ENCODE measurements around the gene CDNF. TPM values are rescaled to one million over a fixed set of nuclear protein-coding genes. Genes with fewer than 3 reads are reported as not detected.

CDNF gene
- total RNA-seq, 1 experiment from 2014 or later: 0.39 TPM

GRCh38 chr10:14776546-14776945 is 61.3 kb downstream of the CDNF start:
- Histone ChIP-seq H3K9me3 (ENCODE audit: control insufficient read depth, insufficient read depth, low read depth, low read length) (no peaks in the 10 kb centered on the region), H3K4me1 (ENCODE audit: control insufficient read depth, insufficient read depth, low read length) (no peaks in the 10 kb centered on the region), H3K4me3 (ENCODE audit: low read depth in 2 of 2, low read length in 2 of 2) (no peak overlapping the region), H3K36me3 (ENCODE audit: control insufficient read depth, insufficient read depth, low read length) (no peaks in the 10 kb centered on the region), H3K27ac (ENCODE audit: low read length) (no peak overlapping the region), H3K27me3 (ENCODE audit: control insufficient read depth, insufficient read depth, low read length) (no peaks in the 10 kb centered on the region)
- POLR2A ChIA-PET: no interaction called here
- no TSS peak for BruUV-seq (replicated peaks)
- intact Hi-C loops (cut with micrococcal nuclease; ENCODE audit: unreplicated experiment) (no loop called here), in situ Hi-C loops (cut with HindIII; ENCODE audit: low pct_unique_long_range_greater_than_20kb, low sequenced_read_pairs) (no loop called here)
- DNase-seq (ENCODE audit: low read depth, low spot score) (no peak), ATAC-seq (no peak)
- TF ChIP-seq POLR2AphosphoS5 (IDR thresholded peaks at IDR 0.05; ENCODE audit: low read depth, low read length): no peak
- no peak for TF ChIP-seq CTCF (IDR thresholded peaks at IDR 0.05)
- no peak for TF ChIP-seq REST (IDR thresholded peaks at IDR 0.05; ENCODE audit: insufficient read depth in 1 of 2, low read depth in 2 of 2, low read length in 1 of 2)
- TF ChIP-seq TCF7L2 (IDR thresholded peaks at IDR 0.05; ENCODE audit: low read depth, low read length): no peak
- TF ChIP-seq SIN3A (IDR thresholded peaks at IDR 0.05; ENCODE audit: borderline replicate concordance, insufficient read depth, low read depth, low read length): no peak
- CTCF ChIA-PET: no interaction called here

- Histone ChIP-seq H3K9me3 (ENCODE audit: control insufficient read depth, insufficient read depth, low read depth, low read length) (no peaks in the 10 kb centered on the region), H3K27ac (ENCODE audit: low read length) (no peak overlapping the region), H3K27me3 (ENCODE audit: control insufficient read depth, insufficient read depth, low read length) (no peaks in the 10 kb centered on the region), H3K4me3 (ENCODE audit: low read depth in 2 of 2, low read length in 2 of 2) (no peak overlapping the region), H3K4me1 (ENCODE audit: control insufficient read depth, insufficient read depth, low read length) (no peaks in the 10 kb centered on the region), H3K36me3 (ENCODE audit: control insufficient read depth, insufficient read depth, low read length) (no peaks in the 10 kb centered on the region)
- intact Hi-C loops (cut with micrococcal nuclease; ENCODE audit: unreplicated experiment): no loop called here
- no TSS peak for BruUV-seq (replicated peaks)
- ChIA-PET POLR2A (interaction anchor here (0.7 kb wide), 2 partner anchors 217 to 1018 kb away, joined by 3 to 14 read pairs; no protein-coding TSS in a partner anchor), CTCF (no interaction called here)
- in situ Hi-C loops (cut with HindIII; ENCODE audit: low pct_unique_long_range_greater_than_20kb, low sequenced_read_pairs): no loop called here
- DNase-seq (ENCODE audit: low read depth, low spot score) (no peak), ATAC-seq (no peak)
- TF ChIP-seq TCF7L2 (IDR thresholded peaks at IDR 0.05; ENCODE audit: low read depth, low read length) (no peak), POLR2AphosphoS5 (IDR thresholded peaks at IDR 0.05; ENCODE audit: low read depth, low read length) (no peak), SIN3A (IDR thresholded peaks at IDR 0.05; ENCODE audit: borderline replicate concordance, insufficient read depth, low read depth, low read length) (no peak), REST (IDR thresholded peaks at IDR 0.05; ENCODE audit: insufficient read depth in 1 of 2, low read depth in 2 of 2, low read length in 1 of 2) (no peak), CTCF (IDR thresholded peaks at IDR 0.05) (no peak)
These were observed 62.2 kb downstream of the CDNF start for GRCh38 chr10:14775656-14776055.
